HepG2 (cell line): ENCODE data around the gene SNRNP200. TPM values are rescaled to one million over a fixed set of nuclear protein-coding genes. Genes with fewer than 3 reads are reported as not detected.

Experiments used
- FOXA3 ChIP-seq: IDR thresholded peaks from 2 replicates; pipeline ENCODE4 v1.6.1; 2016; ENCODE audit warnings: missing genetic modification reagents, missing compliant biosample characterization
- GATAD1 ChIP-seq: IDR thresholded peaks from 2 replicates; pipeline ENCODE4 v1.6.1; 2016; ENCODE audit warnings: missing genetic modification reagents, missing compliant biosample characterization
- ISL2 ChIP-seq: sonication (generic); formaldehyde crosslinking; IDR thresholded peaks from 2 replicates; pipeline ENCODE4 v1.5.0; 2020; ENCODE audit warnings: missing genetic modification reagents
- NFIC ChIP-seq: IDR thresholded peaks from 2 replicates; pipeline ENCODE4 v1.6.1; 2012; ENCODE audit warnings: mild to moderate bottlenecking, low read length, inconsistent platforms
- NFYB ChIP-seq: sonication (generic); formaldehyde crosslinking; IDR thresholded peaks from 2 replicates; pipeline ENCODE4 v1.4.0; 2020; ENCODE audit warnings: missing genetic modification reagents
- PITX1 ChIP-seq: sonication (generic); formaldehyde crosslinking; IDR thresholded peaks from 2 replicates; pipeline ENCODE4 v1.5.1; 2020; ENCODE audit warnings: mild to moderate bottlenecking, missing genetic modification reagents
- TCF7L2 ChIP-seq: IDR thresholded peaks from 2 replicates; pipeline ENCODE4 v1.6.1; 2011; ENCODE audit warnings: mild to moderate bottlenecking, low read depth, low read length, moderate library complexity
- TFDP1 ChIP-seq: IDR thresholded peaks from 2 replicates; pipeline ENCODE4 v1.6.1; 2016; ENCODE audit warnings: missing compliant biosample characterization, missing genetic modification reagents, borderline replicate concordance
- ZBED4 ChIP-seq: sonication (generic); formaldehyde crosslinking; IDR thresholded peaks from 2 replicates; pipeline ENCODE4 v1.4.0; 2020; ENCODE audit warnings: missing genetic modification reagents, borderline replicate concordance
- ZBTB34 ChIP-seq: sonication (generic); formaldehyde crosslinking; IDR thresholded peaks from 2 replicates; pipeline ENCODE4 v1.8.0; 2022; ENCODE audit warnings: mild to moderate bottlenecking, missing genetic modification reagents
- ZNF160 ChIP-seq: sonication (generic); formaldehyde crosslinking; IDR thresholded peaks from 2 replicates; pipeline ENCODE4 v1.8.0; 2022; ENCODE audit warnings: mild to moderate bottlenecking, inconsistent platforms, missing genetic modification reagents
- ZNF224 ChIP-seq: sonication (generic); formaldehyde crosslinking; IDR thresholded peaks from 2 replicates; pipeline ENCODE4 v1.5.0; 2020; ENCODE audit warnings: mild to moderate bottlenecking, missing genetic modification reagents
- ZNF282 ChIP-seq: fragments of 450-650 bp; IDR thresholded peaks from 2 replicates; pipeline ENCODE4 v1.6.1; 2018; ENCODE audit not compliant: partially characterized antibody
- ZNF619 ChIP-seq: sonication (generic); formaldehyde crosslinking; IDR thresholded peaks from 2 replicates; pipeline ENCODE4 v1.4.0; 2020; ENCODE audit warnings: mild to moderate bottlenecking, missing genetic modification reagents
- ZNF678 ChIP-seq: sonication (generic); formaldehyde crosslinking; IDR thresholded peaks from 2 replicates; pipeline ENCODE4 v1.4.0; 2020; ENCODE audit warnings: mild to moderate bottlenecking, missing genetic modification reagents
- ZNF782 ChIP-seq: sonication (generic); formaldehyde crosslinking; IDR thresholded peaks from 2 replicates; pipeline ENCODE4 v1.4.0; 2020; ENCODE audit warnings: missing genetic modification reagents, mild to moderate bottlenecking, borderline replicate concordance
- ZXDC ChIP-seq: sonication (generic); formaldehyde crosslinking; IDR thresholded peaks from 2 replicates; pipeline ENCODE4 v1.5.0; 2020; ENCODE audit warnings: mild to moderate bottlenecking, missing genetic modification reagents
- polyA plus RNA-seq, 8 experiments: library from polyadenylated mRNA; depleted of rRNA in 3 of 8; stranded (reverse) in 7 of 8; unstranded in 1 of 8; fragments of >200 nt; fragmentation: Illumina TruSeq in 4 of 8; extraction: Trizol in 4 of 8; gene quantifications; 2 replicates each; pipeline versions ENCODE4 v1.2.1 to v1.2.3, GENCODE V29; 2011 to 2016; ENCODE audit warnings: low read depth in 4 of 8, missing spikeins in 1 of 8, mixed read lengths in 1 of 8; ENCODE audit not compliant: insufficient read depth in 1 of 8
- total RNA-seq, 5 experiments: library from RNA; depleted of rRNA; stranded (reverse); fragments of >200 nt; fragmentation: Illumina TruSeq; extraction: Trizol; gene quantifications; 2 replicates each; pipeline ENCODE4 v1.2.3, GENCODE V29; 2016; ENCODE audit warnings: low read depth in 1 of 5

The SNRNP200 gene
- total and polyA plus RNA-seq, 2 of the 13 experiments (the other 11 are each of a cell fraction or from before 2014, with no cell fraction given) = 99.0 to 232 TPM

- TF ChIP-seq ZXDC (CRISPR knock-in tag) (peak; percentile 27; the same call in 1 of the 2 replicates), TCF7L2 (no peak), ZBTB34 (CRISPR knock-in tag) (no peak), TFDP1 (peak; percentile 87), ZBED4 (CRISPR knock-in tag) (peak; percentile 78; the same call in 1 of the 2 replicates), ISL2 (peak; percentile 53; the same call in 1 of the 2 replicates), ZNF224 (CRISPR knock-in tag) (peak; percentile 63; the same call in 1 of the 2 replicates), ZNF160 (CRISPR knock-in tag) (peak; percentile 29; the same call in 1 of the 2 replicates), NFYB (CRISPR knock-in tag) (peak; percentile 64), ZNF619 (peak; percentile 90; the same call in 1 of the 2 replicates), FOXA3 (CRISPR knock-in tag) (peak; percentile 65; the same call in 1 of the 2 replicates), PITX1 (CRISPR knock-in tag) (peak; percentile 72; the same call in 1 of the 2 replicates), ZNF782 (peak; percentile 23; the same call in 1 of the 2 replicates), ZNF282 (no peak), NFIC (no peak), GATAD1 (CRISPR knock-in tag) (peak; percentile 95), ZNF678 (no peak)
Measured at GRCh38 chr2:96265840-96266679, 39.3 kb downstream of the SNRNP200 start, which contains the start of the genes CIAO1 and TMEM127 (continued).
